Adipocyte (in vitro differentiated cells): Measurements from ENCODE around the gene VSTM2L.
A peak's percentile ranks its signal among the peaks of the same experiment; 100 is the strongest.
"Not testable (repeated sequence)": the region's sequence is repeated elsewhere in the genome, so short reads cannot be mapped to it uniquely, and the experiment has no call there.

ENCODE experiments used
- DNase-seq: peaks from one replicate; pipeline ENCODE4 v3.0.0-alpha.2; 2015; ENCODE audit warnings: low read depth
- H3K27me3 ChIP-seq: replicated peaks from 2 replicates; pipeline ENCODE4 v1.7.0; 2013; ENCODE audit warnings: mild to moderate bottlenecking, low read length, moderate library complexity; ENCODE audit not compliant: control insufficient read depth, insufficient read depth
- H3K36me3 ChIP-seq: 2 replicates; pipeline ENCODE4 v1.7.0; 2013; ENCODE audit warnings: low read length, mild to moderate bottlenecking, moderate library complexity; ENCODE audit not compliant: control insufficient read depth, insufficient read depth, severe bottlenecking
- H3K4me1 ChIP-seq: 2 replicates; pipeline ENCODE4 v1.7.0; 2013; ENCODE audit warnings: mild to moderate bottlenecking, low read length, moderate library complexity; ENCODE audit not compliant: control insufficient read depth, insufficient read depth
- H3K4me3 ChIP-seq: 2 replicates; pipeline ENCODE4 v1.7.0; 2013; ENCODE audit warnings: mild to moderate bottlenecking, low read length, moderate library complexity
- H3K9ac ChIP-seq: 2 replicates; pipeline ENCODE4 v1.7.0; 2013; ENCODE audit warnings: mild to moderate bottlenecking, low read length, moderate library complexity
- H3K9me3 ChIP-seq: 2 replicates; pipeline ENCODE4 v1.7.0; 2013; ENCODE audit warnings: mild to moderate bottlenecking, low read length, moderate library complexity; ENCODE audit not compliant: control insufficient read depth

VSTM2L gene, protein sequence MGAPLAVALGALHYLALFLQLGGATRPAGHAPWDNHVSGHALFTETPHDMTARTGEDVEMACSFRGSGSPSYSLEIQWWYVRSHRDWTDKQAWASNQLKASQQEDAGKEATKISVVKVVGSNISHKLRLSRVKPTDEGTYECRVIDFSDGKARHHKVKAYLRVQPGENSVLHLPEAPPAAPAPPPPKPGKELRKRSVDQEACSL

DNA sequence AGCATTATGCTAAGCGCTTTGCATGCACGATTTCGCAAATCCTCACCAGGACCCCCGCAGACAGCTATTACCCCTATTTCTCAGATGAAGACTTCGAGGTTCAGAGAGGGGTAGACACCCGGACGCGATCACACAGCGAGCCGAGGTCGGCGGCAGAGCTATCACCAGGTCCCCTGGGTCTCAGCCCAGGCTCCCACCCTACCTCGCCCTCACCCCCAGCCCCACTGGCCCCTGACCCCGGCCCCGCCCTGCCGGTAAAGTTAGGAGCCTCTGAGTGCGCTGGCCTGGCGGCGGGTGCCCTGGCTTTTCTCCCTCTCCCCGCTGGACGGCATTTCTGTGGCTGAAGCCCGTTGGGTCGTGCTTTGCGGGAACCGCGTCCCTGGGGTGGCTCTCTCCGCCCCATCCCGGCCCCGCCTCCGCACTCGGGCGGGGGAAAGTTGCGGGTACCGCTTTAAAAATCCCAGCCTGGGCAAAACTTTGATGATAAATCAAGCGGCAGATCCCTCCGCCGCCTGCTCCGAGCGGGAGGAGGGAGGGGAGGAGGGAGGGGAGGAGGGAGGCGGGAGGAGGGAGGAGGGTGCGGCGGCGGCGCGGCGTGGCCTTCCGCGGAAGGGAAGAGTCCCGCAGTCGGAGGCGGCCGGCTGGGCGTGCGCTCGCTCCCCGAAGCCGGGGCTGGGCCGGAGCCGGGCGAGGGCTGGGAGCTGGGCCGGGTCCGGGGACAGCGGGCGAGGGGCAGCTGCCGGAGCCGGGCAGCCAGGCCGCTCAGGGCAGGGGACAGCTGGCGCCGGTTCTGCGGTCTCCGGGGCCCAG, at the start of gene VSTM2L:
Gene VSTM2L, plus strand, starts transcription at position 624 of the 810 bp plus-strand sequence. CDS start 224 bp downstream, outside the sequence.
- peak; percentile 53 for DNase-seq
- Histone ChIP-seq H3K27me3 (peaks cover 17% of the 10 kb centered on the region), H3K9me3 (no peaks in the 10 kb centered on the region), H3K4me1 (no peaks in the 10 kb centered on the region), H3K4me3 (peak within 1 kb of the TSS; percentile 49), H3K9ac (no peak within 1 kb of the TSS), H3K36me3 (no peaks in the 10 kb centered on the region)

DNA sequence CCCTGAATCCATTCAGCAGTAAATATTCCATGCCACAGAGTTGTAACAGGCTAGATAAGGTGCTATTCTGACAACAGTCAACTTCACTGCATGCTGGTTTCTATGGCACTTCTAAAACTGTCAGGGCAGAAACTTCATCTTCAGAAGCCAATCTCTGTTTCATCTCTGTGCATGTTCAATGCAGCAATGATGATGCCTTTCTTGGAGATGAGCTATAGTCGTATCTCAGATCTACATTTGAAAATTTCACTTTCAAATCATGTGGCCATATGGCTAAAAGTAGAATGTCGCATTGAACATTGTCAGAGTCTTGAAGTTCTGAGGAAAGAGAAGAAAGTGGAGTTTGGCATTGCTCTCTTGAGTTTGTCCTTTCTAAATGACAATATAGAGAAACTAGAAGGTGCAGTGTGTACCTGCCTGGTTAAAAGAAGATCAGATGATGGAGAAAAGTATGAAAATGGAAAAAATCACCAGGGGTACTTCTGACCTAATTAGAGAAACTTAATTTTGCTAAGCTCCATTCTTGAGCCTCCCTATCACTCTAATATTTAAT, 49.0 kb upstream of the VSTM2L start:
- no peak overlapping the region for H3K4me3 ChIP-seq
- DNase-seq: no peak
- H3K9ac ChIP-seq: no peak overlapping the region
- peaks cover 22% of the 10 kb centered on the region for H3K36me3 ChIP-seq
- no peaks in the 10 kb centered on the region for H3K27me3 ChIP-seq
- peaks cover 7% of the 10 kb centered on the region for H3K4me1 ChIP-seq
- no peaks in the 10 kb centered on the region for H3K9me3 ChIP-seq

DNA sequence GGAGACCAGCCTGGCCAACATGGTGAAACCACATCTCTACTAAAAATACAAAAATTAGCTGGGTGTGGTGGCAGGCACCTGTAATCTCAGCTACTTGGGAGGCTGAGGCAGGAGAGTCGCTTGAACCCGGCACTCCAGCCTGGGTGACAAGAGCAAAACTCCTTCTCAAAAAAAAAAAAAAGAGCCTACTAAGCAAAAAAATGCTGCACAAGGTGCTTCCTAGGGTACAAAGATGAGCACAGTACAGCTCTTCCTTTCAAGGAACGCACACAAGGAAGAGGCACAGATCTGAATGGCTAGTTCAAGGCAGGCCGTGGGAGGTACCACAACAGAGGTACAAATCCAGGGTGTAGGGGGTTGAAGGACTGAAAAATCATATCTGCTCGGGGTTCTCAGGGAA, 46.9 kb upstream of the VSTM2L start:
- not testable (repeated sequence) for H3K4me3 ChIP-seq, H3K27me3 ChIP-seq, H3K4me1 ChIP-seq, H3K9me3 ChIP-seq, DNase-seq, H3K9ac ChIP-seq
- peaks cover 36% of the 10 kb centered on the region for H3K36me3 ChIP-seq

DNA sequence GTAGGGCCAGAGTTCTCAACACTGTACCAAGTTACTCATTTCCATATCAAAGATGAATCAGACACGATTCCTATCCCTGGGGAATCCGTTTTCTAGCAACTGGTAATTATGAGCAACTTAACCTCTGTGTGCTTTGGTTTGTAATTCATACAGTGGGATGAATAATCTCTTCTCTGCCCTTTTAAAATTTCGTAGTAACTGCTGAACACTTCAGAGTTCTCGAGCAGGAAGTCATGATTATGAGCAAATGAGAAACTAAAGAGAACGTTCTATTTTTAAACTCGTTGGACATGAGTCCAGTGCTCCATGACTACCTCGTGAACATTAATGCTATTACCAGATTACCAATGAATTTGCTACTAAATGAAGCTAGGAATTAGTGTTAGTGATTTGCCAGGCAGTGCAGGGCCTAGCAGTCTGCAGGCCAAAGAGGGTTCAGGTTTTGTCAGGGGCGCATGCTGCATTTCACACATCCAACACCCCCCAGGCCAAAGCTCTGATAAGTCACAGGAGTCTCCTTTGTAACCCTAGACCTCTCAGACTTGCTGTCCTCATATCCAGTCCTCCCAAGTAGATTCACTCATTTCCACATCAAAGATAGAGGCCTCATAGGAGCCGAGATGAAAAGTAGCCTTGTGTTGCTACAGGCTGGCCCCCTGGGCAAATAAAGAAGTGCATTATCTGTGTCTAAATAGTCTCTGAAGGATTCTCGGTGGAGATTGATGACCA, 45.8 kb upstream of the VSTM2L start:
- peaks cover 39% of the 10 kb centered on the region for H3K36me3 ChIP-seq
- peaks cover 7% of the 10 kb centered on the region for H3K4me1 ChIP-seq
- no peak for DNase-seq
- H3K9me3 ChIP-seq: no peaks in the 10 kb centered on the region
- H3K4me3 ChIP-seq: no peak overlapping the region
- H3K27me3 ChIP-seq: no peaks in the 10 kb centered on the region
- H3K9ac ChIP-seq: no peak overlapping the region

DNA sequence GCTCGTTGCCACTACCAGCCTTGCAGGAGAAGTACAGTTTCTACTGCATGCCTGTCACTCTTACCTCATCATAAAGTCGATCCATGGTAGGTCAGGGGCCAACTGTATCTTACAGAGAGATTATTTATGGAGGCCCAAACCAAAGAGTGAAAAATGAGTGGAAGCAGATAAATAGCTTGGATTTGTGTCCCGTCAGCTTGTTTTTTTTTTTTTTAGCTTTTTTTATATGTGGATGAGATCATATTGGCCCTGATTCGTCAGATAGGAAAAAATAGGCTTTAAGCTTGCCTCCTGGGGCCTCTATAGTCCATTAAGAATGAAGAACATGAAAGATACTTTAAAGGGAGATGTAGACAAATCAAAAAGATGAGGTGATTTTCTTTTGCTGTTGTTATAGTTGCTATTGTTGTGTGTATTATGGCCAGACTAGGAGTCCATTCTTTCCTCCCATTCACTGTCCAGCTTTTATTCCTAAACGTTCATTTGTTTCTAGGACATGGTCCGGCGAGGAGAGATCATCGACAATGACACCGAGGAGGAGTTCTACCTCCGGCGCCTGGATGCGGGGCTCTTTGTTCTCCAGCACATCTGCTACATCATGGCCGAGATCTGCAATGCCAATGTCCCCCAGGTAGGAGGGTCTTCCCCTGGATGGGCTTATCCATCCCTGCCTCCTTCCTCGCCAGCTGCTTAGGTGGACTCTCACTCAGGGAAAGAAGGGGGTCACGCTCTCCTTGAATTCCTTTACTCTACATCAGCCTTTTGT, 43.3 kb upstream of the VSTM2L start:
- H3K9me3 ChIP-seq: no peaks in the 10 kb centered on the region
- DNase-seq: no peak
- no peak overlapping the region for H3K9ac ChIP-seq
- no peak overlapping the region for H3K4me3 ChIP-seq
- peaks cover 7% of the 10 kb centered on the region for H3K4me1 ChIP-seq
- H3K36me3 ChIP-seq: peaks cover 31% of the 10 kb centered on the region
- H3K27me3 ChIP-seq: no peaks in the 10 kb centered on the region

DNA sequence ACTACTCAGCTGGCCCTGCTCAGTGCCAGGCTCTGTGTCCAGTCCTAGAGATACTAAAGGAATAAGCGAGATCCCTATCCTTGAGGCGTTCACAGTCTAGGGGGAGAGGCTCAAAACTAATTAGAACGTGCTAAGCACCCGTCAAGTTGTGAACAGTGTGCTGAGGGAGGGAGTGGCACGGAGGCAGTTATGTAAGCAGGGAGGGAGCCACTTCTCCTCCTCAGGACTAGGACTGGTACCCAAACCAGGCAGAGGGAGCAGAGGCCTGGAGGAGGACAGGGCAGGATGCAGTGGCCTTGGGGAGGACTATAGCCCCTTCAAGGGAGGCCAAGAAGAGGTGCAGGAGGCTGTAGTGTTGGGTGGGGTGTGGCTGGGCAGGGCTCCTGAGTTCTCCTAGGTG, 39.6 kb upstream of the VSTM2L start:
- Histone ChIP-seq H3K9me3 (no peaks in the 10 kb centered on the region), H3K27me3 (no peaks in the 10 kb centered on the region), H3K36me3 (peaks cover 35% of the 10 kb centered on the region), H3K9ac (no peak overlapping the region), H3K4me1 (no peaks in the 10 kb centered on the region), H3K4me3 (no peak overlapping the region)
- no peak for DNase-seq

DNA sequence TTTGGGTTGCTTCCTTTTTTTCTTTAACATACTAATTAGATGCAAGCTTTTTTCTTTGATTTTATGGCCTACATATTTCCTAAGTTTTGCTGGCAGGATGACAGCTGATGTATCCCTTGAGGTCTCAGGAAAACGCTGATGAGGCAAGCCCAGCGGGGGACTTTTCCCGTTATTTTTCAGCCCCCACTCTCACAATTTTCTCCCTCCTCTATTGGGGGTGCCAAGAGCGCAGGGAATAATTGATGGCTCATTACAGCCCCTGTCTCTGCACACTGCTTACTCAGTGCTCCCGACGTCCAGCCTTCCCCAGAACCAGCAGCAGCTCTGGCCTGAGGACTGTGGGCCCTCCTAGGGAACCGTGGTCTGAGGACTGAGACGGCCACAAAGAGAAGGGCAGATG, 38.6 kb upstream of the VSTM2L start:
- no peak for DNase-seq
- H3K9ac ChIP-seq: no peak overlapping the region
- no peak overlapping the region for H3K4me3 ChIP-seq
- no peaks in the 10 kb centered on the region for H3K27me3 ChIP-seq
- H3K36me3 ChIP-seq: peaks cover 43% of the 10 kb centered on the region
- H3K9me3 ChIP-seq: no peaks in the 10 kb centered on the region
- no peaks in the 10 kb centered on the region for H3K4me1 ChIP-seq

DNA sequence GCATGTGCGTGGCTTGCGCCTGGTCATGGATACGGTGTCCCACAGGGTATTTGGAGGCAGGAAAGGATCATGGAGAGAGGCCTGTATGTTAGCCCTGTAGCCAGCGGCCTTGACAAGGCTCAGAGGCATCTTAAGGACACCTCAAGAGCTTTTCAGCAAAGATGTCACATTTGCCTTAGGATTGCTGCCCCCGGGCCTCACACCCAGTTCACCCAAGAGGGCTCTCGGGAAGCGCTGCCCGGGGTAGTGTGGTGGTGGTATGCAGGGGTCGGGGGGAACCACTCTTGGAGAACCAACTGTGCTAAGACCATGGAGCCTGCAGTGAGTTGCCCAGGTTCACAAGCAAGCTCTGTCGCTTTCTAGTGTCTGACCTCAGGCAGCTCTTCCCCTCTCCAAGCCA, 36.9 kb upstream of the VSTM2L start:
- Histone ChIP-seq H3K9ac (no peak overlapping the region), H3K9me3 (no peaks in the 10 kb centered on the region), H3K4me1 (no peaks in the 10 kb centered on the region), H3K27me3 (no peaks in the 10 kb centered on the region), H3K4me3 (no peak overlapping the region), H3K36me3 (peaks cover 38% of the 10 kb centered on the region)
- DNase-seq: no peak

DNA sequence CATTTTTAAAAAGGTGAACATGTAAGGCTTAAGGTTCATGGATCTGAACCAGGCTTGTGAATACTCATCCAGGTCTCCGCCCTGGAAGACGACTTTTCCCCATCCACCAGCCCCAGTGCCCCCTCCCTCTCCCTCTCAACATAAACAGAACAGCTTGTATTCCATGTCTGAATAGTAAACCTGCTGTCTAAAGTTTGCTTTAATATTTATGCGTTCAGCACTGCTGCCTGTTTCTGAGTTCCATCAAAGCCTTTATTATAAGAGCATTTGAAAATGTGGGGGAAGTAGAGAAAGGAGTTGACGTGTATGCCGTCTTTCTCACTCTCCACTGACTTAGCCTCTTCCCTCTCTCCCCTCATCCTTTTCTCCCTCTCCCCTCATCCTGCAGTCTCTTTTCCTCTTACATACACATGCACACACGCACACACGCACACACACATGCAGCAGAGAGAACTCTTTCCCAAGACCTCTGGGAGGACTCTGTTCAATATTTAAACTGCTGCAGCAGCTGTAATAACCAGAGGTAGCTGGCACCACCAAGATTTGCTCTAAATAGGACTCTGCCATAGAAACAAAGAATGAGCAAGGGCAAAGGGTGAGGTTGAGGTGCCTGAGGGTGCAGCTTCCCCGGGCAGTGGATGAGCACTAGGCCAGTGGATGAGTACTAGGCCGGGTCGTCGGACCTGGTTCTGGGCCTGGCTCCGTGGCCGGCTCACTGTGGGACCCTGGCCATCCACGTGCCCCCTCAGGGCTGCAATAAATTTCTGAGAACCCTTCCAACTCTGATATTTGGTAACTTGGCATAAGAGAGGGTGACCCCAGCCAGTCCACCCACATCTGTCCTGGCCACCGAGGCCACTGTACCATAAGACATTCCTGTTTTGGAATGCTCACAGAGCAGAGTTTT, 35.4 kb upstream of the VSTM2L start:
- Histone ChIP-seq H3K36me3 (peaks cover 28% of the 10 kb centered on the region), H3K27me3 (no peaks in the 10 kb centered on the region), H3K9me3 (no peaks in the 10 kb centered on the region), H3K9ac (no peak overlapping the region), H3K4me3 (no peak overlapping the region), H3K4me1 (no peaks in the 10 kb centered on the region)
- DNase-seq: no peak

DNA sequence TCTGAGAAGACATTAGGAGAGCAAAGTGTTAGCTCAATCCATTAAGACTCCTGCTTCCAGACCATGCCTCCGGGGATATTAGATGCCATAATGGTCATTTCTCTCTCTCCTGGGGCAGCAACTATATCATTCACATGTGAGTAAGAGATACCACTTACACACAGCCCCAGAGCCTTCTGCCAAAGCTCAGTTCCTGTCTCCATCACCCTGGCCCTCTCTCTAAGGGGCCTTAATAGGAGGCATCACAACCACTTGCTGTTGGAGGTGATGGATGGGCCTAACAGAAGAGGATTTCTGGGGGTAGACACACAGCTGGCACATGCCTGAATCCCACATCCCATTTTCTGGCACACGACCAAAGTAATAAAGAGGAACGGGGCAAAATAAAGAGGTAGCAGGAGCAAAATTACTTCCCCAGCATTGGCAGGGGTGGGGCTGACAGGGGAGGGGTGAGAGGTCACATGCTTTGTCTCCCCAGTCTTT, 34.0 kb upstream of the VSTM2L start:
- H3K4me1 ChIP-seq: no peaks in the 10 kb centered on the region
- H3K36me3 ChIP-seq: peaks cover 30% of the 10 kb centered on the region
- DNase-seq: no peak
- H3K4me3 ChIP-seq: no peak overlapping the region
- no peaks in the 10 kb centered on the region for H3K27me3 ChIP-seq
- H3K9me3 ChIP-seq: no peaks in the 10 kb centered on the region
- no peak overlapping the region for H3K9ac ChIP-seq
